HepG2 (cell line): ENCODE data around the gene SUN5. TPM values are rescaled to one million over a fixed set of nuclear protein-coding genes. Genes with fewer than 3 reads are reported as not detected.

Experiments used
- ATAC-seq: fragments of 200-7000 bp; cut with Tn5 transposase; 3 replicates; pipeline ENCODE4 v1.9.1; 2020; ENCODE audit warnings: mild to moderate bottlenecking, moderate library complexity
- BruUV-seq: library from RNA; stranded (reverse); fragments of 400-500 nt; replicated peaks from 2 replicates; lab custom pipeline; 2021; lab: Mats Ljungman, UMichigan
- CTCF ChIA-PET: fragments of 300-600 bp; formaldehyde crosslinking; extraction: SDS; loops from one replicate; lab custom pipeline; 2021; ENCODE audit warnings: low total read pairs, inconsistent platforms, low intra/inter-chr PET ratio; lab: Yijun Ruan, JAX
- POLR2A ChIA-PET: fragments of 350-600 bp; sonication (Branson Sonifier 250); formaldehyde crosslinking; loops from one replicate; lab custom pipeline; 2020; ENCODE audit warnings: antibody characterized with exemption, inconsistent platforms; lab: Yijun Ruan, JAX
- DNase-seq: peaks from one replicate; pipeline ENCODE4 v3.0.0-alpha.2; 2015; ENCODE audit warnings: low spot score
- FAIRE-seq: peaks from 3 replicates; lab custom pipeline; 2011; peaks lifted over from hg19 to GRCh38; lab: Jason Lieb, UNC
- H2AFZ ChIP-seq: one replicate; pipeline ENCODE4 v1.6.1; 2011; ENCODE audit warnings: low read length, inconsistent platforms
- H3K27ac ChIP-seq: fragments of 300-600 bp; 3 replicates; pipeline ENCODE4 v1.8.0; 2011; ENCODE audit warnings: mixed run types, mild to moderate bottlenecking, mixed read lengths, low read length, inconsistent platforms; ENCODE audit not compliant: insufficient read depth; ENCODE audit errors: extremely low read length
- H3K27me3 ChIP-seq, 2 experiments: fragments of 200-600 bp in 1 of 2; 2 replicates in 1 of 2; 3 replicates in 1 of 2; pipeline versions ENCODE4 v1.6.0 to v1.8.0; 2011; ENCODE audit warnings: low read length in 2 of 2, mild to moderate bottlenecking in 2 of 2, moderate library complexity in 2 of 2, inconsistent platforms in 1 of 2; ENCODE audit not compliant: insufficient read depth in 2 of 2, control insufficient read depth in 1 of 2
- H3K36me3 ChIP-seq, 2 experiments: fragments of 200-600 bp in 1 of 2; replicated peaks in 1 of 2; 2 replicates in 1 of 2; 3 replicates in 1 of 2; pipeline versions ENCODE4 v1.5.1 to v1.8.0; 2011; ENCODE audit warnings: low read length in 2 of 2, inconsistent platforms in 1 of 2; ENCODE audit not compliant: insufficient read depth in 2 of 2, control insufficient read depth in 1 of 2
- H3K4me1 ChIP-seq: 2 replicates; pipeline ENCODE4 v1.5.1; 2012; ENCODE audit warnings: low read length, inconsistent platforms; ENCODE audit not compliant: insufficient read depth
- H3K4me2 ChIP-seq: 2 replicates; pipeline ENCODE4 v1.6.0; 2011; ENCODE audit warnings: low read depth, low read length, inconsistent platforms
- H3K4me3 ChIP-seq, 3 experiments: fragments of 200-600 bp in 1 of 3; sonication (generic), shearing (Covaris generic) in 1 of 3; replicated peaks in 1 of 3; 2 replicates each; pipeline ENCODE4 v1.5.1; 2011 to 2016; ENCODE audit warnings: low read length in 3 of 3, inconsistent platforms in 2 of 3, low read depth in 2 of 3, mild to moderate bottlenecking in 2 of 3, control low read depth in 1 of 3, mixed read lengths in 1 of 3; ENCODE audit not compliant: insufficient read depth in 1 of 3
- H3K79me2 ChIP-seq: one replicate; pipeline ENCODE4 v1.6.1; 2011; ENCODE audit warnings: low read length, inconsistent platforms; ENCODE audit not compliant: insufficient read depth
- H3K9ac ChIP-seq: 2 replicates; pipeline ENCODE4 v1.6.0; 2011; ENCODE audit warnings: mild to moderate bottlenecking, low read depth, low read length, inconsistent platforms; ENCODE audit not compliant: insufficient read depth
- H3K9me3 ChIP-seq: 2 replicates; pipeline ENCODE4 v1.5.1; 2012; ENCODE audit warnings: mild to moderate bottlenecking, low read length
- H4K20me1 ChIP-seq: 2 replicates; pipeline ENCODE4 v1.6.0; 2011; ENCODE audit warnings: inconsistent platforms, mild to moderate bottlenecking, low read length, moderate library complexity; ENCODE audit not compliant: insufficient read depth
- AKAP8 ChIP-seq: sonication (generic); formaldehyde crosslinking; IDR thresholded peaks from 2 replicates; pipeline ENCODE4 v1.5.1; 2020; ENCODE audit warnings: mild to moderate bottlenecking, missing genetic modification reagents
- BCL3 ChIP-seq: sonication (generic); formaldehyde crosslinking; IDR thresholded peaks from 2 replicates; pipeline ENCODE4 v1.5.1; 2020; ENCODE audit warnings: mild to moderate bottlenecking, missing genetic modification reagents, moderate library complexity
- CCDC6 ChIP-seq: sonication (generic); formaldehyde crosslinking; IDR thresholded peaks from 2 replicates; pipeline ENCODE4 v1.8.1; 2022; ENCODE audit warnings: mild to moderate bottlenecking, missing genetic modification reagents, moderate library complexity
- EED ChIP-seq: sonication (generic); formaldehyde crosslinking; IDR thresholded peaks from 2 replicates; pipeline ENCODE4 v1.5.0; 2020; ENCODE audit warnings: mild to moderate bottlenecking, missing genetic modification reagents
- FOXO1 ChIP-seq: sonication (generic); formaldehyde crosslinking; IDR thresholded peaks from 2 replicates; pipeline ENCODE4 v1.4.0; 2020; ENCODE audit warnings: missing genetic modification reagents
- FOXO4 ChIP-seq: sonication (generic); formaldehyde crosslinking; conservative IDR thresholded peaks from 2 replicates; pipeline ENCODE4 v1.8.1; 2023; ENCODE audit warnings: missing genetic modification reagents
- GMEB1 ChIP-seq: sonication (generic); formaldehyde crosslinking; IDR thresholded peaks from 2 replicates; pipeline ENCODE4 v1.5.1; 2020; ENCODE audit warnings: missing genetic modification reagents, mild to moderate bottlenecking, borderline replicate concordance
- HDAC1 ChIP-seq: sonication (generic); formaldehyde crosslinking; IDR thresholded peaks from 2 replicates; pipeline ENCODE4 v1.5.1; 2020; ENCODE audit warnings: mild to moderate bottlenecking, missing genetic modification reagents
- MAFG ChIP-seq: sonication (generic); formaldehyde crosslinking; IDR thresholded peaks from 2 replicates; pipeline ENCODE4 v1.5.1; 2020; ENCODE audit warnings: mild to moderate bottlenecking, missing genetic modification reagents
- SMYD3 ChIP-seq: sonication (generic); formaldehyde crosslinking; IDR thresholded peaks from 2 replicates; pipeline ENCODE4 v1.8.1; 2023; ENCODE audit warnings: mild to moderate bottlenecking, missing genetic modification reagents
- SNRNP70 ChIP-seq: fragments of 200-400 bp; formaldehyde crosslinking; IDR thresholded peaks from 2 replicates; pipeline ENCODE4 v1.6.1; 2017; ENCODE audit warnings: mild to moderate bottlenecking, low read depth, low read length, moderate library complexity
- ZBTB7A ChIP-seq: sonication (generic); formaldehyde crosslinking; IDR thresholded peaks from 2 replicates; pipeline ENCODE4 v1.8.0; 2022; ENCODE audit warnings: mild to moderate bottlenecking, missing genetic modification reagents
- ZNF263 ChIP-seq: sonication (generic); formaldehyde crosslinking; IDR thresholded peaks from 2 replicates; pipeline ENCODE4 v1.4.0; 2020; ENCODE audit warnings: missing genetic modification reagents
- ZNF530 ChIP-seq: sonication (generic); formaldehyde crosslinking; IDR thresholded peaks from 2 replicates; pipeline ENCODE4 v1.5.0; 2020; ENCODE audit warnings: low read depth, mild to moderate bottlenecking, missing genetic modification reagents
- ZNF572 ChIP-seq: sonication (generic); formaldehyde crosslinking; IDR thresholded peaks from 2 replicates; pipeline ENCODE4 v1.5.1; 2020; ENCODE audit warnings: mild to moderate bottlenecking, missing genetic modification reagents
- WGBS: methylation state at CpG from one replicate; pipeline ENCODE4 v1.1.6; 2017; ENCODE audit warnings: low lambda C conversion rate; 5-methylcytosine and 5-hydroxymethylcytosine counted together
- in situ Hi-C: cut with HindIII; loops from 2 replicates; pipeline ENCODE4 v1.10.0; 2017; ENCODE audit warnings: low pct_unique_long_range_greater_than_20kb; ENCODE audit not compliant: extremely low pct_ligation_motif_present
- intact Hi-C: fragments of 100-400 bp; cut with micrococcal nuclease; formaldehyde crosslinking; loops from one replicate; pipeline ENCODE4 v1.10.0; 2022; ENCODE audit not compliant: unreplicated experiment
- polyA plus RNA-seq, 8 experiments: library from polyadenylated mRNA; depleted of rRNA in 3 of 8; stranded (reverse) in 7 of 8; unstranded in 1 of 8; fragments of >200 nt; fragmentation: Illumina TruSeq in 4 of 8; extraction: Trizol in 4 of 8; gene quantifications; 2 replicates each; pipeline versions ENCODE4 v1.2.1 to v1.2.3, GENCODE V29; 2011 to 2016; ENCODE audit warnings: low read depth in 4 of 8, missing spikeins in 1 of 8, mixed read lengths in 1 of 8; ENCODE audit not compliant: insufficient read depth in 1 of 8
- total RNA-seq, 5 experiments: library from RNA; depleted of rRNA; stranded (reverse); fragments of >200 nt; fragmentation: Illumina TruSeq; extraction: Trizol; gene quantifications; 2 replicates each; pipeline ENCODE4 v1.2.3, GENCODE V29; 2016; ENCODE audit warnings: low read depth in 1 of 5

SUN5 gene
- total and polyA plus RNA-seq, 2 of the 13 experiments (the other 11 are each of a cell fraction or from before 2014, with no cell fraction given) = not detected

- Histone ChIP-seq H3K4me2 (no peak overlapping the region), H3K9me3 (no peaks in the 10 kb centered on the region), H3K9ac (no peak overlapping the region), H3K36me3 (no peaks in the 10 kb centered on the region), H3K27me3 (peaks cover 2 to 49% of the 10 kb centered on the region in 2 experiments; a peak in 4 of 5 replicates), H3K4me3 (no peak overlapping the region), H3K27ac (no peak overlapping the region)
- POLR2A ChIA-PET = no interaction called here
- intact Hi-C loops = no loop called here
- no peak for ATAC-seq
- 12% methylated on average over 8 of the region's 9 CpGs for WGBS
- no TSS peak for BruUV-seq
- peak; percentile 25; the same call in 1 of the 2 replicates for TF ChIP-seq EED (CRISPR knock-in tag)
- TF ChIP-seq SMYD3 (CRISPR knock-in tag) = no peak
- TF ChIP-seq, all 625 proteins: peak for 1
- Histone ChIP-seq H2AFZ (no peak overlapping the region), H4K20me1 (no peaks in the 10 kb centered on the region), H3K79me2 (no peaks in the 10 kb centered on the region), H3K4me1 (peaks cover 21% of the 10 kb centered on the region)
- in situ Hi-C loops = no loop called here
- CTCF ChIA-PET = no interaction called here
- FAIRE-seq (no peak), DNase-seq (no peak)
Observed at GRCh38 chr20:32984631-32985354, 19.4 kb downstream of the SUN5 start.

- Histone ChIP-seq H3K9me3 (no peaks in the 10 kb centered on the region), H4K20me1 (no peaks in the 10 kb centered on the region), H3K4me3 (no peak overlapping the region), H3K4me2 (no peak overlapping the region), H3K4me1 (peaks cover 27% of the 10 kb centered on the region), H3K27me3 (peaks cover 5 to 55% of the 10 kb centered on the region in 2 experiments), H3K36me3 (no peaks in the 10 kb centered on the region), H3K79me2 (no peaks in the 10 kb centered on the region), H2AFZ (no peak overlapping the region), H3K27ac (no peak overlapping the region), H3K9ac (no peak overlapping the region)
- ATAC-seq (no peak), DNase-seq (no peak), FAIRE-seq (no peak)
- BruUV-seq = no TSS peak
- in situ Hi-C loops = no loop called here
- WGBS = 58% methylated on average over 7 of the region's 7 CpGs
- no peak for TF ChIP-seq FOXO4
- no peak for TF ChIP-seq ZNF263 (CRISPR knock-in tag)
- TF ChIP-seq AKAP8 (CRISPR knock-in tag) = no peak
- no peak for TF ChIP-seq HDAC1 (CRISPR knock-in tag)
- no peak for TF ChIP-seq BCL3 (CRISPR knock-in tag)
- no peak for TF ChIP-seq FOXO1 (CRISPR knock-in tag)
- TF ChIP-seq CCDC6 (CRISPR knock-in tag) = no peak
- TF ChIP-seq ZNF530 = no peak
- no peak for TF ChIP-seq ZNF572 (CRISPR knock-in tag)
- TF ChIP-seq SNRNP70 = no peak
- no peak for TF ChIP-seq MAFG (CRISPR knock-in tag)
- TF ChIP-seq ZBTB7A = no peak
- no peak for TF ChIP-seq GMEB1 (CRISPR knock-in tag)
- ChIA-PET CTCF (no interaction called here), POLR2A (no interaction called here)
- intact Hi-C loops = no loop called here
Observed at GRCh38 chr20:32984196-32984595, 20.0 kb downstream of the SUN5 start.
